SK-N-SH (cell line): ENCODE measurements around the gene ZKSCAN2. TPM values are rescaled to one million over a fixed set of nuclear protein-coding genes. Genes with fewer than 3 reads are reported as not detected.

Experiments
- CTCF ChIA-PET: fragments of 300-600, 350-600 bp; formaldehyde crosslinking; extraction: SDS; loops from one replicate; lab custom pipeline; 2021; lab: Yijun Ruan, JAX
- POLR2A ChIA-PET: fragments of 350-600 bp; sonication (Branson Sonifier 250); formaldehyde crosslinking; extraction: SDS; loops from one replicate; lab custom pipeline; 2020; ENCODE audit warnings: antibody characterized with exemption, inconsistent platforms; lab: Yijun Ruan, JAX
- DNase-seq: peaks from one replicate; pipeline ENCODE4 v3.0.0; 2012
- H2AFZ ChIP-seq: fragments of 200-600 bp; sonication (generic); 2 replicates; pipeline ENCODE4 v1.8.1; 2016; ENCODE audit warnings: antibody characterized with exemption, mild to moderate bottlenecking, low read depth
- H3F3A ChIP-seq: fragments of 200-600 bp; sonication (generic); replicated peaks from 2 replicates; pipeline ENCODE3; 2016; ENCODE audit warnings: antibody characterized with exemption, mild to moderate bottlenecking; ENCODE audit not compliant: insufficient read depth
- H3K27ac ChIP-seq, 2 experiments: fragments of 200-500 bp in 1 of 2; fragments of 200-600 bp in 1 of 2; sonication (Bioruptor generic) in 1 of 2; sonication (generic), shearing (Covaris generic) in 1 of 2; 2 replicates each; pipeline versions ENCODE4 v1.5.1 to v1.6.1; 2014 to 2016; ENCODE audit warnings: low read depth in 2 of 2, inconsistent platforms in 1 of 2, low read length in 1 of 2, mild to moderate bottlenecking in 1 of 2, mixed read lengths in 1 of 2
- H3K27me3 ChIP-seq: fragments of 200-600 bp; sonication (generic), shearing (Covaris generic); 2 replicates; pipeline ENCODE4 v1.6.1; 2016; ENCODE audit warnings: mixed run types; ENCODE audit not compliant: insufficient read depth
- H3K36me3 ChIP-seq, 2 experiments: fragments of 200-500 bp in 1 of 2; fragments of 200-600 bp in 1 of 2; sonication (Bioruptor generic) in 1 of 2; sonication (generic) in 1 of 2; replicated peaks in 1 of 2; 2 replicates each; pipeline versions ENCODE3 to v1.5.1; 2014 to 2016; ENCODE audit warnings: low read length in 1 of 2, mild to moderate bottlenecking in 1 of 2; ENCODE audit not compliant: insufficient read depth in 2 of 2, control insufficient read depth in 1 of 2
- H3K4me1 ChIP-seq, 2 experiments: fragments of 200-500 bp in 1 of 2; fragments of 200-600 bp in 1 of 2; sonication (Bioruptor generic) in 1 of 2; sonication (generic), shearing (Covaris generic) in 1 of 2; 2 replicates each; pipeline versions ENCODE4 v1.5.1 to v1.6.1; 2014 to 2016; ENCODE audit warnings: low read depth in 1 of 2, low read length in 1 of 2, mixed run types in 1 of 2; ENCODE audit not compliant: insufficient read depth in 2 of 2, control insufficient read depth in 1 of 2
- H3K4me2 ChIP-seq: fragments of 200-600 bp; sonication (generic), shearing (Covaris generic); 2 replicates; pipeline ENCODE4 v1.6.1; 2017; ENCODE audit warnings: mixed run types
- H3K4me3 ChIP-seq, 2 experiments: fragments of 200-500 bp in 1 of 2; fragments of 200-600 bp in 1 of 2; sonication (Bioruptor generic) in 1 of 2; sonication (generic), shearing (Covaris generic) in 1 of 2; 2 replicates each; pipeline versions ENCODE4 v1.5.1 to v1.8.1; 2014 to 2016; ENCODE audit warnings: low read depth in 2 of 2, inconsistent platforms in 1 of 2, low read length in 1 of 2, mild to moderate bottlenecking in 1 of 2, mixed read lengths in 1 of 2, moderate library complexity in 1 of 2
- H3K79me2 ChIP-seq: fragments of 200-600 bp; sonication (generic); 2 replicates; pipeline ENCODE4 v1.8.1; 2017; ENCODE audit warnings: mild to moderate bottlenecking; ENCODE audit not compliant: insufficient read depth
- H3K9ac ChIP-seq: fragments of 200-600 bp; sonication (generic); 2 replicates; pipeline ENCODE4 v1.6.1; 2017; ENCODE audit warnings: mixed run types
- H3K9me2 ChIP-seq: fragments of 200-600 bp; sonication (generic); 2 replicates; pipeline ENCODE4 v1.6.1; 2017; ENCODE audit warnings: mixed run types
- H3K9me3 ChIP-seq: fragments of 200-600 bp; sonication (generic); 2 replicates; pipeline ENCODE4 v1.6.1; 2017; ENCODE audit warnings: mixed run types, mild to moderate bottlenecking, moderate library complexity
- H4K20me1 ChIP-seq: fragments of 200-600 bp; sonication (generic); 2 replicates; pipeline ENCODE4 v1.6.1; 2017; ENCODE audit warnings: mild to moderate bottlenecking, mixed run types; ENCODE audit not compliant: insufficient read depth
- CHD2 ChIP-seq: fragments of 150-350 bp; IDR thresholded peaks from 2 replicates; pipeline ENCODE4 v1.6.1; 2018; ENCODE audit warnings: low read length; ENCODE audit not compliant: partially characterized antibody
- ELF1 ChIP-seq: IDR thresholded peaks from 2 replicates; pipeline ENCODE4 v1.4.0; 2012
- FOSL2 ChIP-seq: IDR thresholded peaks from 2 replicates; pipeline ENCODE4 v1.4.0; 2012; ENCODE audit warnings: low read depth, mild to moderate bottlenecking, moderate library complexity, borderline replicate concordance
- FOXJ3 ChIP-seq: sonication (generic); formaldehyde crosslinking; IDR thresholded peaks from 2 replicates; pipeline ENCODE4 v1.5.1; 2020; ENCODE audit warnings: mild to moderate bottlenecking, missing genetic modification reagents
- FOXM1 ChIP-seq: IDR thresholded peaks from 2 replicates; pipeline ENCODE4 v1.4.0; 2012; ENCODE audit warnings: low read depth, mild to moderate bottlenecking
- GABPA ChIP-seq: IDR thresholded peaks from 2 replicates; pipeline ENCODE4 v1.4.0; 2012; ENCODE audit warnings: low read depth, mild to moderate bottlenecking
- GATA2 ChIP-seq: sonication (generic); formaldehyde crosslinking; IDR thresholded peaks from 2 replicates; pipeline ENCODE4 v1.5.0; 2020; ENCODE audit warnings: mild to moderate bottlenecking, missing genetic modification reagents
- MXI1 ChIP-seq: IDR thresholded peaks from 2 replicates; pipeline ENCODE4 v1.6.1; 2012; ENCODE audit warnings: mild to moderate bottlenecking, low read depth, low read length, improper control_type of control experiment
- PBX3 ChIP-seq: IDR thresholded peaks from 2 replicates; pipeline ENCODE4; 2012
- REST ChIP-seq: IDR thresholded peaks from 2 replicates; pipeline ENCODE4 v1.6.1; 2012; ENCODE audit warnings: mild to moderate bottlenecking, low read depth, low read length, moderate library complexity
- RXRA ChIP-seq: IDR thresholded peaks from 2 replicates; pipeline ENCODE4 v1.4.0; 2012; ENCODE audit warnings: low read depth, mild to moderate bottlenecking, borderline replicate concordance
- ZBTB33 ChIP-seq: IDR thresholded peaks from 2 replicates; pipeline ENCODE4 v1.4.0; 2012; ENCODE audit warnings: low read depth, borderline replicate concordance
- WGBS: methylation state at CpG from one replicate; pipeline ENCODE4 v1.1.6; 2017; ENCODE audit warnings: low lambda C conversion rate; 5-methylcytosine and 5-hydroxymethylcytosine counted together
- polyA plus RNA-seq, 3 experiments: library from polyadenylated mRNA; depleted of rRNA; stranded (reverse); fragments of >200 nt; gene quantifications; 2 replicates each; pipeline ENCODE4 v1.2.3, GENCODE V29; 2012

The ZKSCAN2 gene
- polyA plus RNA-seq, 1 of the 3 experiments (the other 2 are of a cell fraction) = 1.6 TPM

GRCh38 chr16:25291580-25291979, 33.9 kb upstream of the ZKSCAN2 start:
- CTCF ChIA-PET = interaction anchor here (0.9 kb wide), 1 partner anchor 15 kb away, joined by 3 read pairs; no protein-coding TSS in a partner anchor
- no peak overlapping the region for H3K4me3 ChIP-seq
- H3K4me2 ChIP-seq = no peak overlapping the region
- H3K36me3 ChIP-seq = no peaks in the 10 kb centered on the region
- TF ChIP-seq ELF1 (no peak), PBX3 (no peak), RXRA (no peak), FOXM1 (no peak), MXI1 (no peak), CHD2 (no peak), FOXJ3 (no peak), ZBTB33 (no peak), FOSL2 (no peak), GATA2 (CRISPR knock-in tag) (no peak), REST (no peak)
- H3K9me3 ChIP-seq = no peaks in the 10 kb centered on the region
- POLR2A ChIA-PET = no interaction called here
- H3K4me1 ChIP-seq = no peaks in the 10 kb centered on the region
- no peaks in the 10 kb centered on the region for H3K79me2 ChIP-seq
- H4K20me1 ChIP-seq = no peaks in the 10 kb centered on the region
- H2AFZ ChIP-seq = no peak overlapping the region
- no peaks in the 10 kb centered on the region for H3K27me3 ChIP-seq
- no peak overlapping the region for H3K9ac ChIP-seq
- 32% methylated on average over 3 of the region's 3 CpGs for WGBS
- H3K9me2 ChIP-seq = no peaks in the 10 kb centered on the region
- no peaks in the 10 kb centered on the region for H3F3A ChIP-seq
- no peak overlapping the region for H3K27ac ChIP-seq
- no peak for DNase-seq

GRCh38 chr16:25289466-25289865, 31.8 kb upstream of the ZKSCAN2 start:
- ChIA-PET POLR2A (no interaction called here), CTCF (interaction anchor here (1.7 kb wide), 1 partner anchor 13 kb away, joined by 5 read pairs; no protein-coding TSS in a partner anchor)
- Histone ChIP-seq H3K27me3 (no peaks in the 10 kb centered on the region), H3K9ac (no peak overlapping the region), H3K4me3 (no peak overlapping the region), H2AFZ (no peak overlapping the region), H3K9me3 (no peaks in the 10 kb centered on the region), H4K20me1 (no peaks in the 10 kb centered on the region), H3K79me2 (no peaks in the 10 kb centered on the region), H3K27ac (no peak overlapping the region), H3K4me1 (no peaks in the 10 kb centered on the region), H3F3A (no peaks in the 10 kb centered on the region), H3K4me2 (no peak overlapping the region), H3K36me3 (no peaks in the 10 kb centered on the region), H3K9me2 (no peaks in the 10 kb centered on the region)
- no peak for TF ChIP-seq GABPA
- 95% methylated on average over 3 of the region's 3 CpGs for WGBS
- DNase-seq = no peak
